HepG2 (cell line): Measurements from ENCODE around the gene DNAAF3. TPM values are rescaled to one million over a fixed set of nuclear protein-coding genes. Genes with fewer than 3 reads are reported as not detected.

Source experiments
- ATAC-seq: fragments of 200-7000 bp; cut with Tn5 transposase; 3 replicates; pipeline ENCODE4 v1.9.1; 2020; ENCODE audit warnings: mild to moderate bottlenecking, moderate library complexity
- BruUV-seq: library from RNA; stranded (reverse); fragments of 400-500 nt; replicated peaks from 2 replicates; lab custom pipeline; 2021; lab: Mats Ljungman, UMichigan
- CTCF ChIA-PET: fragments of 300-600 bp; formaldehyde crosslinking; extraction: SDS; loops from one replicate; lab custom pipeline; 2021; ENCODE audit warnings: low total read pairs, inconsistent platforms, low intra/inter-chr PET ratio; lab: Yijun Ruan, JAX
- POLR2A ChIA-PET: fragments of 350-600 bp; sonication (Branson Sonifier 250); formaldehyde crosslinking; loops from one replicate; lab custom pipeline; 2020; ENCODE audit warnings: antibody characterized with exemption, inconsistent platforms; lab: Yijun Ruan, JAX
- DNase-seq: peaks from one replicate; pipeline ENCODE4 v3.0.0-alpha.2; 2015; ENCODE audit warnings: low spot score
- FAIRE-seq: peaks from 3 replicates; lab custom pipeline; 2011; peaks lifted over from hg19 to GRCh38; lab: Jason Lieb, UNC
- H2AFZ ChIP-seq: one replicate; pipeline ENCODE4 v1.6.1; 2011; ENCODE audit warnings: low read length, inconsistent platforms
- H3K27ac ChIP-seq: fragments of 300-600 bp; 3 replicates; pipeline ENCODE4 v1.8.0; 2011; ENCODE audit warnings: mixed run types, mild to moderate bottlenecking, mixed read lengths, low read length, inconsistent platforms; ENCODE audit not compliant: insufficient read depth; ENCODE audit errors: extremely low read length
- H3K27me3 ChIP-seq, 2 experiments: fragments of 200-600 bp in 1 of 2; 2 replicates in 1 of 2; 3 replicates in 1 of 2; pipeline versions ENCODE4 v1.6.0 to v1.8.0; 2011; ENCODE audit warnings: low read length in 2 of 2, mild to moderate bottlenecking in 2 of 2, moderate library complexity in 2 of 2, inconsistent platforms in 1 of 2; ENCODE audit not compliant: insufficient read depth in 2 of 2, control insufficient read depth in 1 of 2
- H3K36me3 ChIP-seq, 2 experiments: fragments of 200-600 bp in 1 of 2; replicated peaks in 1 of 2; 2 replicates in 1 of 2; 3 replicates in 1 of 2; pipeline versions ENCODE4 v1.5.1 to v1.8.0; 2011; ENCODE audit warnings: low read length in 2 of 2, inconsistent platforms in 1 of 2; ENCODE audit not compliant: insufficient read depth in 2 of 2, control insufficient read depth in 1 of 2
- H3K4me1 ChIP-seq: 2 replicates; pipeline ENCODE4 v1.5.1; 2012; ENCODE audit warnings: low read length, inconsistent platforms; ENCODE audit not compliant: insufficient read depth
- H3K4me2 ChIP-seq: 2 replicates; pipeline ENCODE4 v1.6.0; 2011; ENCODE audit warnings: low read depth, low read length, inconsistent platforms
- H3K4me3 ChIP-seq, 3 experiments: fragments of 200-600 bp in 1 of 3; sonication (generic), shearing (Covaris generic) in 1 of 3; replicated peaks in 1 of 3; 2 replicates each; pipeline ENCODE4 v1.5.1; 2011 to 2016; ENCODE audit warnings: low read length in 3 of 3, inconsistent platforms in 2 of 3, low read depth in 2 of 3, mild to moderate bottlenecking in 2 of 3, control low read depth in 1 of 3, mixed read lengths in 1 of 3; ENCODE audit not compliant: insufficient read depth in 1 of 3
- H3K79me2 ChIP-seq: one replicate; pipeline ENCODE4 v1.6.1; 2011; ENCODE audit warnings: low read length, inconsistent platforms; ENCODE audit not compliant: insufficient read depth
- H3K9ac ChIP-seq: 2 replicates; pipeline ENCODE4 v1.6.0; 2011; ENCODE audit warnings: mild to moderate bottlenecking, low read depth, low read length, inconsistent platforms; ENCODE audit not compliant: insufficient read depth
- H3K9me3 ChIP-seq: 2 replicates; pipeline ENCODE4 v1.5.1; 2012; ENCODE audit warnings: mild to moderate bottlenecking, low read length
- H4K20me1 ChIP-seq: 2 replicates; pipeline ENCODE4 v1.6.0; 2011; ENCODE audit warnings: inconsistent platforms, mild to moderate bottlenecking, low read length, moderate library complexity; ENCODE audit not compliant: insufficient read depth
- ATF7-NPFF ChIP-seq: sonication (generic); formaldehyde crosslinking; IDR thresholded peaks from 2 replicates; pipeline ENCODE4 v1.8.1; 2023; ENCODE audit warnings: mild to moderate bottlenecking, low read depth, missing genetic modification reagents, moderate library complexity
- CBX5 ChIP-seq: sonication (generic); formaldehyde crosslinking; IDR thresholded peaks from 2 replicates; pipeline ENCODE4 v1.4.0; 2020; ENCODE audit warnings: missing genetic modification reagents, borderline replicate concordance
- KAT7 ChIP-seq: IDR thresholded peaks from 2 replicates; pipeline ENCODE4 v1.6.1; 2018; ENCODE audit warnings: borderline replicate concordance, missing compliant biosample characterization
- KLF11 ChIP-seq: IDR thresholded peaks from 2 replicates; pipeline ENCODE4 v1.6.1; 2016; ENCODE audit warnings: missing compliant biosample characterization
- NFE2L2 ChIP-seq: fragments of 150-350 bp; IDR thresholded peaks from 2 replicates; pipeline ENCODE4 v1.6.1; 2014; ENCODE audit warnings: low read length
- PAX8 ChIP-seq: sonication (generic); formaldehyde crosslinking; IDR thresholded peaks from 2 replicates; pipeline ENCODE4 v1.8.0; 2022; ENCODE audit warnings: mild to moderate bottlenecking, missing genetic modification reagents, borderline replicate concordance
- SP1 ChIP-seq, 2 experiments: fragments of 450-650 bp in 1 of 2; sonication (generic) in 1 of 2; formaldehyde crosslinking in 1 of 2; IDR thresholded peaks; 2 replicates each; pipeline versions ENCODE4 v1.4.0 to v1.6.1; 2016 to 2020; ENCODE audit warnings: missing genetic modification reagents in 1 of 2
- TBL1XR1 ChIP-seq: fragments of 150-350 bp; IDR thresholded peaks from 2 replicates; pipeline ENCODE4 v1.6.1; 2014; ENCODE audit warnings: borderline replicate concordance, low read length; ENCODE audit not compliant: partially characterized antibody
- ZBTB1 ChIP-seq: sonication (generic); formaldehyde crosslinking; IDR thresholded peaks from 2 replicates; pipeline ENCODE4 v1.4.0; 2020; ENCODE audit warnings: missing genetic modification reagents, borderline replicate concordance
- ZSCAN29 ChIP-seq: sonication (generic); formaldehyde crosslinking; conservative IDR thresholded peaks from 2 replicates; pipeline ENCODE4 v1.4.0; 2020; ENCODE audit warnings: mild to moderate bottlenecking, missing genetic modification reagents
- WGBS: methylation state at CpG from one replicate; pipeline ENCODE4 v1.1.6; 2017; ENCODE audit warnings: low lambda C conversion rate; 5-methylcytosine and 5-hydroxymethylcytosine counted together
- in situ Hi-C: cut with HindIII; loops from 2 replicates; pipeline ENCODE4 v1.10.0; 2017; ENCODE audit warnings: low pct_unique_long_range_greater_than_20kb; ENCODE audit not compliant: extremely low pct_ligation_motif_present
- intact Hi-C: fragments of 100-400 bp; cut with micrococcal nuclease; formaldehyde crosslinking; loops from one replicate; pipeline ENCODE4 v1.10.0; 2022; ENCODE audit not compliant: unreplicated experiment
- polyA plus RNA-seq, 8 experiments: library from polyadenylated mRNA; depleted of rRNA in 3 of 8; stranded (reverse) in 7 of 8; unstranded in 1 of 8; fragments of >200 nt; fragmentation: Illumina TruSeq in 4 of 8; extraction: Trizol in 4 of 8; gene quantifications; 2 replicates each; pipeline versions ENCODE4 v1.2.1 to v1.2.3, GENCODE V29; 2011 to 2016; ENCODE audit warnings: low read depth in 4 of 8, missing spikeins in 1 of 8, mixed read lengths in 1 of 8; ENCODE audit not compliant: insufficient read depth in 1 of 8
- total RNA-seq, 5 experiments: library from RNA; depleted of rRNA; stranded (reverse); fragments of >200 nt; fragmentation: Illumina TruSeq; extraction: Trizol; gene quantifications; 2 replicates each; pipeline ENCODE4 v1.2.3, GENCODE V29; 2016; ENCODE audit warnings: low read depth in 1 of 5
- TF ChIP-seq, protein P1 (sequence below): sonication (generic); formaldehyde crosslinking; IDR thresholded peaks from 2 replicates; pipeline ENCODE4 v1.4.0; 2020; ENCODE audit warnings: mild to moderate bottlenecking, missing genetic modification reagents
- TF ChIP-seq, protein P2 (sequence below): sonication (generic); formaldehyde crosslinking; IDR thresholded peaks from 2 replicates; pipeline ENCODE4 v1.4.0; 2020; ENCODE audit warnings: low read depth, mild to moderate bottlenecking, missing genetic modification reagents
- TF ChIP-seq, protein P3 (sequence below): sonication (generic); formaldehyde crosslinking; IDR thresholded peaks from 2 replicates; pipeline ENCODE4 v1.5.1; 2020; ENCODE audit warnings: missing genetic modification reagents, mild to moderate bottlenecking, borderline replicate concordance

DNAAF3 gene
- total and polyA plus RNA-seq, 2 of the 13 experiments (the other 11 are each of a cell fraction or from before 2014, with no cell fraction given): 0.30 to 0.40 TPM

DNA sequence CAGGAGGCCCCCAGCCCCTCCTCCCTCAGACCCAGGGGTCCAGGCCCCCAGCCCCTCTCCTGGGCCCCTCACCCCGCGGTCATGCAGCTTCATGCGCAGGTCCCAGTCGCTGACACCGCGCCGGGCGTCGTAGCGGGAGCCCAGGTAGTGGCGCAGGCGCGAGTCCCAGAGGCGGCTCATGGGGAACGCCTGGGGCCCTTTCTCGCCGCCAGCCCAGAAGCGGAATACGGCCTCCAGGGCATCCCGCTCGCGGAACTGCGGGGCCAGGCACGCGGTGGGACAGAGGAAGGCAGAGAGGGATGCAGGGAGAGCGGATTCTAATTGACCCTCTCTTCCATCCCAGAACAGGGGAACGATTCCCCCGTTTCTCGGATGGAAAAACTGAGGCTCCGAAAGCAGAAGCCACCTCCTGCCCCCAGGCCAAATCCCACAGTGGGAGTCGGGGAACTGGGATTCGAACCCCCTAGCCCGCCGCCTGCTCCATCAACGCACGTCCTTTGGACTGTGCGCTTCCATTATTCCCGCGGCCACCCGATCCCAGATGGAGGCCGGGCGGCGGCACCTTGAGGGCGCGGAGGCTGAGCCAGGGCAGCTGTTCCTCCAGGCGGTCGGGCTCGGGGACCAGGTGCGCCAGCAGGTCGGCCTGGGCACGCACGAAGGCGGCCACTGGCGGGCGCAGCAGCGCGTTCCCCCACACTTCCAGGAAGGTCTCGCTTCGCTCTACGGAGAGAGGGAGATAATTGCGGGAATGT, 4.7 kb downstream of the DNAAF3 start:
- FAIRE-seq: no peak
- Histone ChIP-seq H3K4me1 (peaks cover 16% of the 10 kb centered on the region), H3K9ac (no peak overlapping the region), H3K36me3 (no peaks in the 10 kb centered on the region), H3K9me3 (no peaks in the 10 kb centered on the region), H2AFZ (no peak overlapping the region), H3K27ac (no peak overlapping the region), H3K4me3 (no peak overlapping the region), H4K20me1 (no peaks in the 10 kb centered on the region), H3K79me2 (no peaks in the 10 kb centered on the region), H3K4me2 (no peak overlapping the region), H3K27me3 (peaks cover 0 to 31% of the 10 kb centered on the region in 2 experiments; a peak in 2 of 5 replicates)
- intact Hi-C loops (loop anchor here (2.0 kb wide), 1 partner anchor 21 kb away; no protein-coding TSS in a partner anchor), in situ Hi-C loops (no loop called here)
- no peak for ATAC-seq
- WGBS: 79% methylated on average over 35 of the region's 61 CpGs
- POLR2A ChIA-PET: no interaction called here
- CTCF ChIA-PET: no interaction called here
- no peak for DNase-seq
- BruUV-seq: no TSS peak
- TF ChIP-seq PAX8 (CRISPR knock-in tag) (no peak), NFE2L2 (no peak), KLF11 (CRISPR knock-in tag) (no peak), KAT7 (CRISPR knock-in tag) (no peak), ZSCAN29 (CRISPR knock-in tag) (no peak), ZBTB1 (CRISPR knock-in tag) (no peak), TBL1XR1 (no peak), ATF7-NPFF (CRISPR knock-in tag) (no peak), SP1 (IDR thresholded peaks at IDR 0.05) (no peak), SP1 (CRISPR knock-in tag; IDR thresholded peaks at IDR 0.05) (no peak), CBX5 (CRISPR knock-in tag) (no peak)
- TF ChIP-seq, protein P1, sequence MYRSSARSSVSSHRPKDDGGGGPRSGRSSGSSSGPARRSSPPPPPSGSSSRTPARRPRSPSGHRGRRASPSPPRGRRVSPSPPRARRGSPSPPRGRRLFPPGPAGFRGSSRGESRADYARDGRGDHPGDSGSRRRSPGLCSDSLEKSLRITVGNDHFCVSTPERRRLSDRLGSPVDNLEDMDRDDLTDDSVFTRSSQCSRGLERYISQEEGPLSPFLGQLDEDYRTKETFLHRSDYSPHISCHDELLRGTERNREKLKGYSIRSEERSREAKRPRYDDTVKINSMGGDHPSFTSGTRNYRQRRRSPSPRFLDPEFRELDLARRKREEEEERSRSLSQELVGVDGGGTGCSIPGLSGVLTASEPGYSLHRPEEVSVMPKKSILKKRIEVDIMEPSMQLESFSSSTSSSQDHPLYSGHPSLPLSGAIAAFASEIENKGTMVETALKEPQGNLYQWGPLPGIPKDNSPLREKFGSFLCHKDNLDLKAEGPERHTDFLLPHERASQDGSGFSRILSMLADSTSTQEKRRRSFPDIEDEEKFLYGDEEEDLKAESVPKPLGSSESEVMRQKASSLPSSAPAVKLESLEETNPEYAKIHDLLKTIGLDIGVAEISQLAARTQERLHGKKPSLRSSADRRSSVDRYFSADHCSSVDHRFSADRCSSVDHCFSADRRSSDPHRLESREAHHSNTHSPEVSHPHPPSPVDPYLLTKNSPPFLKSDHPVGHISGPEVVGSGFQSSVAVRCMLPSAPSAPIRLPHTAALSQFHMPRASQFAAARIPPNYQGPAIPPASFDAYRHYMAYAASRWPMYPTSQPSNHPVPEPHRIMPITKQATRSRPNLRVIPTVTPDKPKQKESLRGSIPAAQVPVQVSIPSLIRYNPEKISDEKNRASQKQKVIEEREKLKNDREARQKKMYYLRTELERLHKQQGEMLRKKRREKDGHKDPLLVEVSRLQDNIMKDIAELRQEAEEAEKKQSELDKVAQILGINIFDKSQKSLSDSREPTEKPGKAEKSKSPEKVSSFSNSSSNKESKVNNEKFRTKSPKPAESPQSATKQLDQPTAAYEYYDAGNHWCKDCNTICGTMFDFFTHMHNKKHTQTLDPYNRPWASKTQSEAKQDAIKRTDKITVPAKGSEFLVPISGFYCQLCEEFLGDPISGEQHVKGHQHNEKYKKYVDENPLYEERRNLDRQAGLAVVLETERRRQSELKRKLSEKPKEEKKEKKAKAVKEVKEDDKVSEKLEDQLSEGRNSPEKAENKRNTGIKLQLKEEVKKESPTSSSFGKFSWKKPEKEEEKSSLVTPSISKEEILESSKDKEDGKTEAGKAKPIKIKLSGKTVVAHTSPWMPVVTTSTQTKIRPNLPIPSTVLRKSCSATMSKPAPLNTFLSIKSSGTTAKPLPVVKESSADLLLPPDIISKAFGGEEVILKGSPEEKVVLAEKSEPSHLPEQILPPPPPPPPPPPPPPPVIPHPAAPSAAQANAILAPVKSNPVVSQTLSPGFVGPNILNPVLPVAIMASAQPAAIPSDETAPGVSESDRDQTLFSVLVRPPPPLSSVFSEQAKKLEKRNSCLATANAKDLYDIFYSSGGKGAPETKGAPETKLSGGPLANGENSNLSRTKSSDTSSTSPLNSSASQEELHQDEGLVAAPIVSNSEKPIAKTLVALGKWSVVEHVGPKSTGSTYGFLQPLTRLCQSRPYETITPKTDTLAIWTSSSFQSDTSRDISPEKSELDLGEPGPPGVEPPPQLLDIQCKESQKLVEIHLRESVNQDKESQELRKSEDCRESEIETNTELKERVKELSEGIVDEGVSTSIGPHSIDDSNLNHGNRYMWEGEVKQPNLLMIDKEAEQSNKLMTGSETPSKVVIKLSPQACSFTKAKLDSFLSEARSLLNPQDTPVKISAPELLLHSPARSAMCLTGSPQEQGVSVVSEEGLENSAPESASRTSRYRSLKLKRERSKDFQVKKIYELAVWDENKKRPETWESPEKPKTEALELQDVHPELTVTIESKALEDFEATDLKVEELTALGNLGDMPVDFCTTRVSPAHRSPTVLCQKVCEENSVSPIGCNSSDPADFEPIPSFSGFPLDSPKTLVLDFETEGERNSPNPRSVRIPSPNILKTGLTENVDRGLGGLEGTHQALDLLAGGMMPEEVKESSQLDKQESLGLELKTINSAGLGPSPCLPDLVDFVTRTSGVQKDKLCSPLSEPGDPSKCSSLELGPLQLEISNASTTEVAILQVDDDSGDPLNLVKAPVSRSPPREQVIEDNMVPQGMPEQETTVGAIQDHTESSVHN (CRISPR knock-in tag): no peak
- TF ChIP-seq, protein P2, sequence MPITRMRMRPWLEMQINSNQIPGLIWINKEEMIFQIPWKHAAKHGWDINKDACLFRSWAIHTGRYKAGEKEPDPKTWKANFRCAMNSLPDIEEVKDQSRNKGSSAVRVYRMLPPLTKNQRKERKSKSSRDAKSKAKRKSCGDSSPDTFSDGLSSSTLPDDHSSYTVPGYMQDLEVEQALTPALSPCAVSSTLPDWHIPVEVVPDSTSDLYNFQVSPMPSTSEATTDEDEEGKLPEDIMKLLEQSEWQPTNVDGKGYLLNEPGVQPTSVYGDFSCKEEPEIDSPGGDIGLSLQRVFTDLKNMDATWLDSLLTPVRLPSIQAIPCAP (CRISPR knock-in tag): no peak
- TF ChIP-seq, protein P3, sequence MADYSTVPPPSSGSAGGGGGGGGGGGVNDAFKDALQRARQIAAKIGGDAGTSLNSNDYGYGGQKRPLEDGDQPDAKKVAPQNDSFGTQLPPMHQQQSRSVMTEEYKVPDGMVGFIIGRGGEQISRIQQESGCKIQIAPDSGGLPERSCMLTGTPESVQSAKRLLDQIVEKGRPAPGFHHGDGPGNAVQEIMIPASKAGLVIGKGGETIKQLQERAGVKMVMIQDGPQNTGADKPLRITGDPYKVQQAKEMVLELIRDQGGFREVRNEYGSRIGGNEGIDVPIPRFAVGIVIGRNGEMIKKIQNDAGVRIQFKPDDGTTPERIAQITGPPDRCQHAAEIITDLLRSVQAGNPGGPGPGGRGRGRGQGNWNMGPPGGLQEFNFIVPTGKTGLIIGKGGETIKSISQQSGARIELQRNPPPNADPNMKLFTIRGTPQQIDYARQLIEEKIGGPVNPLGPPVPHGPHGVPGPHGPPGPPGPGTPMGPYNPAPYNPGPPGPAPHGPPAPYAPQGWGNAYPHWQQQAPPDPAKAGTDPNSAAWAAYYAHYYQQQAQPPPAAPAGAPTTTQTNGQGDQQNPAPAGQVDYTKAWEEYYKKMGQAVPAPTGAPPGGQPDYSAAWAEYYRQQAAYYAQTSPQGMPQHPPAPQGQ: no peak
